K562 (cell line): ENCODE results near the gene RHEX. TPM values are rescaled to one million over a fixed set of nuclear protein-coding genes. Genes with fewer than 3 reads are reported as not detected.

Experiments
- ATAC-seq: fragments of 200-7000 bp; cut with Tn5 transposase; 3 replicates; pipeline ENCODE4 v1.9.1; 2020; ENCODE audit warnings: moderate library complexity
- BruUV-seq: library from RNA; stranded (reverse); fragments of 400-500 nt; replicated peaks from 2 replicates; lab custom pipeline; 2021; lab: Mats Ljungman, UMichigan
- CTCF ChIA-PET: fragments of 300-600 bp; formaldehyde crosslinking; extraction: SDS; loops from one replicate; lab custom pipeline; 2021; ENCODE audit warnings: low intra/inter-chr PET ratio; lab: Yijun Ruan, JAX
- POLR2A ChIA-PET: fragments of 300-600, 350-650 bp; sonication (Branson Sonifier 250); formaldehyde crosslinking; extraction: SDS; loops from one replicate; lab custom pipeline; 2021; ENCODE audit warnings: antibody characterized with exemption, inconsistent platforms; lab: Yijun Ruan, JAX
- DNase-seq, 4 experiments: peaks; one replicate each; pipeline versions ENCODE4 v3.0.0 to v3.0.0-alpha.2; 2011 to 2018; ENCODE audit warnings: low spot score in 3 of 4, mixed read lengths in 3 of 4; ENCODE audit errors: extremely low read depth in 1 of 4
- FAIRE-seq: peaks from 2 replicates; lab custom pipeline; 2011; peaks lifted over from hg19 to GRCh38; lab: Jason Lieb, UNC
- H2AFZ ChIP-seq: 2 replicates; pipeline ENCODE4 v1.6.0; 2011; ENCODE audit warnings: low read depth, low read length, control low read depth, inconsistent platforms
- H3K27ac ChIP-seq: fragments of 200-600 bp; 3 replicates; pipeline ENCODE4 v1.8.0; 2011; ENCODE audit warnings: low read depth, mild to moderate bottlenecking, control low read depth, inconsistent platforms, low read length, moderate library complexity, mixed read lengths; ENCODE audit errors: extremely low read depth
- H3K27me3 ChIP-seq, 2 experiments: fragments of 300-600 bp in 1 of 2; 2 replicates in 1 of 2; 3 replicates in 1 of 2; pipeline versions ENCODE4 v1.6.0 to v1.8.0; 2011; ENCODE audit warnings: inconsistent platforms in 2 of 2, low read length in 2 of 2, mild to moderate bottlenecking in 1 of 2, mixed read lengths in 1 of 2, moderate library complexity in 1 of 2; ENCODE audit not compliant: control insufficient read depth in 2 of 2, insufficient read depth in 2 of 2
- H3K36me3 ChIP-seq: fragments of 300-600 bp; 3 replicates; pipeline ENCODE4 v1.8.0; 2011; ENCODE audit warnings: mild to moderate bottlenecking, low read length, inconsistent platforms; ENCODE audit not compliant: control insufficient read depth, insufficient read depth
- H3K4me1 ChIP-seq, 2 experiments: fragments of 200-600 bp in 1 of 2; replicated peaks in 1 of 2; 2 replicates in 1 of 2; 3 replicates in 1 of 2; pipeline versions ENCODE4 v1.5.1 to v1.8.0; 2011; ENCODE audit warnings: inconsistent platforms in 2 of 2, low read length in 2 of 2, mild to moderate bottlenecking in 1 of 2, mixed read lengths in 1 of 2, moderate library complexity in 1 of 2; ENCODE audit not compliant: control insufficient read depth in 2 of 2, insufficient read depth in 2 of 2
- H3K4me2 ChIP-seq: 2 replicates; pipeline ENCODE4 v1.6.1; 2011; ENCODE audit warnings: low read length, control low read depth, inconsistent platforms, mixed read lengths; ENCODE audit not compliant: insufficient read depth
- H3K4me3 ChIP-seq: fragments of 200-600 bp; sonication (generic), shearing (Covaris generic); 2 replicates; pipeline ENCODE4 v1.5.1; 2016; ENCODE audit warnings: control low read depth, inconsistent platforms
- H3K79me2 ChIP-seq: fragments of 200-600 bp; 3 replicates; pipeline ENCODE4 v1.8.0; 2011; ENCODE audit warnings: low read length, inconsistent platforms; ENCODE audit not compliant: control insufficient read depth, insufficient read depth
- H3K9ac ChIP-seq, 2 experiments: 2 replicates each; pipeline versions ENCODE4 v1.6.0 to v1.6.1; 2011; ENCODE audit warnings: low read depth in 2 of 2, low read length in 2 of 2, control low read depth in 1 of 2, inconsistent platforms in 1 of 2, mild to moderate bottlenecking in 1 of 2, mixed read lengths in 1 of 2; ENCODE audit not compliant: insufficient read depth in 1 of 2
- H3K9me1 ChIP-seq: one replicate; pipeline ENCODE4 v1.6.0; 2011; ENCODE audit warnings: inconsistent platforms, mild to moderate bottlenecking, low read length, moderate library complexity; ENCODE audit not compliant: control insufficient read depth, insufficient read depth
- H3K9me3 ChIP-seq: replicated peaks from 2 replicates; pipeline ENCODE4 v1.5.1; 2011; ENCODE audit warnings: low read depth, low read length, inconsistent platforms; ENCODE audit not compliant: control insufficient read depth, insufficient read depth
- H4K20me1 ChIP-seq: replicated peaks from 2 replicates; pipeline ENCODE4 v1.6.1; 2011; ENCODE audit warnings: low read length, inconsistent platforms, mixed read lengths; ENCODE audit not compliant: control insufficient read depth, insufficient read depth
- CBX5 ChIP-seq: IDR thresholded peaks from 2 replicates; pipeline ENCODE4 v1.6.1; 2014; ENCODE audit warnings: low read depth, borderline replicate concordance
- CCNT2 ChIP-seq: IDR thresholded peaks from 2 replicates; pipeline ENCODE4 v1.6.1; 2011; ENCODE audit warnings: borderline replicate concordance, low read depth, mild to moderate bottlenecking, moderate library complexity, mixed read lengths, low read length; ENCODE audit not compliant: insufficient read length; ENCODE audit errors: extremely low read depth
- FOXM1 ChIP-seq, 2 experiments: fragments of 450-650 bp in 1 of 2; sonication (generic) in 1 of 2; formaldehyde crosslinking in 1 of 2; IDR thresholded peaks; 2 replicates each; pipeline versions ENCODE4 v1.6.1 to v1.9.0; 2017 to 2022; ENCODE audit warnings: low read depth in 2 of 2, mild to moderate bottlenecking in 2 of 2, missing genetic modification reagents in 1 of 2, moderate library complexity in 1 of 2
- IRF1 ChIP-seq: sonication (generic); formaldehyde crosslinking; IDR thresholded peaks from 2 replicates; pipeline ENCODE4 v1.8.0; 2022; ENCODE audit warnings: missing genetic modification reagents, mild to moderate bottlenecking, borderline replicate concordance
- NRF1 ChIP-seq, 2 experiments: fragments of 450-650 bp; IDR thresholded peaks in 1 of 2; conservative IDR thresholded peaks in 1 of 2; 2 replicates each; pipeline ENCODE4 v1.6.1; 2014; ENCODE audit warnings: mild to moderate bottlenecking in 2 of 2
- PTBP1 ChIP-seq: fragments of 200-400 bp; formaldehyde crosslinking; IDR thresholded peaks from 2 replicates; pipeline ENCODE4 v1.6.1; 2017; ENCODE audit warnings: low read depth, low read length
- ZMIZ1 ChIP-seq, 2 experiments: fragments of 150-350 bp in 1 of 2; IDR thresholded peaks; 2 replicates each; pipeline ENCODE4 v1.6.1; 2012 to 2016; ENCODE audit warnings: low read depth in 2 of 2, low read length in 2 of 2, mild to moderate bottlenecking in 1 of 2, moderate library complexity in 1 of 2
- ZNF140 ChIP-seq: fragments of 250-450 bp; sonication (Bioruptor Pico); IDR thresholded peaks from 2 replicates; pipeline ENCODE4 v1.8.0; 2021; ENCODE audit warnings: moderate library complexity, mild to moderate bottlenecking, inconsistent platforms
- WGBS: fragments of 100-300 bp; shearing (Covaris generic); methylation state at CpG from one replicate; pipeline ENCODE4 v1.1.6; 2016; ENCODE audit warnings: low coverage, mixed read lengths; ENCODE audit not compliant: insufficient coverage; ENCODE audit errors: missing lambda C conversion rate; 5-methylcytosine and 5-hydroxymethylcytosine counted together
- in situ Hi-C: fragments of 300-500 bp; cut with MboI; formaldehyde crosslinking; loops from 4 replicates; pipeline ENCODE4 v1.15.0; 2018; ENCODE audit warnings: inconsistent platforms, mixed read lengths
- intact Hi-C: fragments of 100-400 bp; cut with micrococcal nuclease; formaldehyde crosslinking; loops from 2 replicates; pipeline ENCODE4 v1.14.2; 2022
- polyA plus RNA-seq, 8 experiments: library from polyadenylated mRNA; depleted of rRNA in 4 of 8; stranded (reverse) in 5 of 8; unstranded in 3 of 8; fragments of >200 nt; fragmentation: Nextera tagmentation in 2 of 8; fragmentation: Illumina TruSeq in 1 of 8; extraction: Ambion mirVana in 2 of 8; extraction: Trizol in 1 of 8; gene quantifications; 2 replicates each; pipeline versions ENCODE4 v1.2.1 to v1.2.3, GENCODE V29; 2011 to 2014; ENCODE audit warnings: inconsistent platforms in 1 of 8, missing spikeins in 1 of 8
- total RNA-seq, 7 experiments: library from RNA; depleted of rRNA in 6 of 7; stranded (reverse); fragments of >200 nt in 6 of 7; fragmentation: Illumina TruSeq in 2 of 7; extraction: Trizol in 2 of 7; gene quantifications; 2 replicates each; pipeline versions ENCODE4 v1.2.1 to v1.2.3, GENCODE V29; 2011 to 2021; ENCODE audit warnings: low replicate concordance in 1 of 7
- TF ChIP-seq, protein P1 (sequence below): fragments of 250-450 bp; sonication (Bioruptor Pico); IDR thresholded peaks from 2 replicates; pipeline ENCODE4 v1.8.0; 2021; ENCODE audit warnings: moderate library complexity, mild to moderate bottlenecking, inconsistent platforms

RHEX gene
- total and polyA plus RNA-seq, 9 of the 15 experiments (the other 6 are each of a cell fraction or from before 2014, with no cell fraction given) = not detected

DNA sequence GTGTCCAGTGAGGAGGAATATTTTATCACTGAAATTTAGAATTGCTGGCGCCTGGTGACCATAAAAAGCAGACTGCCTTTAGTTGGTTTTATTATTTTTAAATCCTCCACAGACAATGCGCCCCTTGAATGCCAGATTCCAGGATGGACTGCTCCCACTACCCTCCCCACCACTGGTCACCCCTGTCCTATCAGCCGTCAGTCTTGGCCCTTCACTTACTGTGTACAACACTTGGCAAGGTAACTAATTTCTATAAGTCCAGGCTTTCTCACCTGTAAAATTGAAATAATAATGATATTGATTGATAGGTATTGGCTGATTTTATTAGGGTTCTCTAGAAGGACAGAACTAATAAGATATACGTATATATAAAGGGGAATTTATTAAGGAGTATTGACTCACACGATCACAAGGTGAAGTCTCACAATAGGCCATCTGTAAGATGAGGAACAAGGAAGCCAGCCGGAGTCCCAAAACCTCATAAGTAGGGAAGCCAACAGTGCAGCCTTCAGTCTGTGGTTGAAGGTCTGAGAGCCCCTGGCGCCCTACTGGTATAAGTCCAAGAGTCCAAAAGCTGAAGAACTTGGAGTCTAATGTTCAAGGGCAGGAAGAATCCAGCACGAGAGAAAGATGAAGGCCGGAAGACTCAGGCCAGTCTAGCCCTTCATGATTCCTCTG lies 17.8 kb downstream of the RHEX start:
- ChIA-PET CTCF (no interaction called here), POLR2A (interaction anchor here (0.7 kb wide), 1 partner anchor 447 kb away, joined by 3 read pairs; no protein-coding TSS in a partner anchor)
- Histone ChIP-seq H2AFZ (no peak overlapping the region), H3K4me2 (no peak overlapping the region), H4K20me1 (0 out of 2 replicates have a peak, but pooled peaks cover 7% of the 10 kb centered on the region), H3K36me3 (no peaks in the 10 kb centered on the region), H3K9ac (no peak overlapping the region), H3K9me1 (no peaks in the 10 kb centered on the region), H3K9me3 (no peaks in the 10 kb centered on the region), H3K4me1 (peaks cover 6 to 21% of the 10 kb centered on the region in 2 experiments; a peak in 4 of 5 replicates), H3K79me2 (no peaks in the 10 kb centered on the region), H3K27ac (no peak overlapping the region), H3K27me3 (peaks cover 24 to 32% of the 10 kb centered on the region in 2 experiments; a peak in 4 of 5 replicates), H3K4me3 (no peak overlapping the region)
- BruUV-seq = no TSS peak
- no peak for FAIRE-seq
- in situ Hi-C loops (no loop called here), intact Hi-C loops (no loop called here)
- 6% methylated on average over 9 of the region's 9 CpGs for WGBS
- no peak for DNase-seq
- no peak for ATAC-seq
- no peak for TF ChIP-seq FOXM1 (IDR thresholded peaks at IDR 0.05; ENCODE audit: low read depth)
- no peak for TF ChIP-seq FOXM1 (CRISPR knock-in tag; IDR thresholded peaks at IDR 0.05; ENCODE audit: low read depth)
- TF ChIP-seq ZMIZ1 (IDR thresholded peaks at IDR 0.05; ENCODE audit: low read depth in 2 of 2, low read length in 2 of 2) = no peak
- TF ChIP-seq, protein P1, sequence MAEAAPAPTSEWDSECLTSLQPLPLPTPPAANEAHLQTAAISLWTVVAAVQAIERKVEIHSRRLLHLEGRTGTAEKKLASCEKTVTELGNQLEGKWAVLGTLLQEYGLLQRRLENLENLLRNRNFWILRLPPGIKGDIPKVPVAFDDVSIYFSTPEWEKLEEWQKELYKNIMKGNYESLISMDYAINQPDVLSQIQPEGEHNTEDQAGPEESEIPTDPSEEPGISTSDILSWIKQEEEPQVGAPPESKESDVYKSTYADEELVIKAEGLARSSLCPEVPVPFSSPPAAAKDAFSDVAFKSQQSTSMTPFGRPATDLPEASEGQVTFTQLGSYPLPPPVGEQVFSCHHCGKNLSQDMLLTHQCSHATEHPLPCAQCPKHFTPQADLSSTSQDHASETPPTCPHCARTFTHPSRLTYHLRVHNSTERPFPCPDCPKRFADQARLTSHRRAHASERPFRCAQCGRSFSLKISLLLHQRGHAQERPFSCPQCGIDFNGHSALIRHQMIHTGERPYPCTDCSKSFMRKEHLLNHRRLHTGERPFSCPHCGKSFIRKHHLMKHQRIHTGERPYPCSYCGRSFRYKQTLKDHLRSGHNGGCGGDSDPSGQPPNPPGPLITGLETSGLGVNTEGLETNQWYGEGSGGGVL (CRISPR knock-in tag) = no peak
- no peak for TF ChIP-seq ZNF140 (CRISPR knock-in tag)
- TF ChIP-seq NRF1 (conservative IDR thresholded peaks at IDR 0.05 in 1 of 2, IDR thresholded peaks at IDR 0.05 in 1 of 2) = no peak
- TF ChIP-seq IRF1 (CRISPR knock-in tag) = no peak
- TF ChIP-seq PTBP1 = no peak
- no peak for TF ChIP-seq CCNT2
- no peak for TF ChIP-seq CBX5
